Measurements from ENCODE around the gene MAP3K7. TPM values are rescaled to one million over a fixed set of nuclear protein-coding genes. Genes with fewer than 3 reads are reported as not detected.

The MAP3K7 gene
- total RNA-seq, 1 donor from 2014 or later, result 27.2 TPM

DNA sequence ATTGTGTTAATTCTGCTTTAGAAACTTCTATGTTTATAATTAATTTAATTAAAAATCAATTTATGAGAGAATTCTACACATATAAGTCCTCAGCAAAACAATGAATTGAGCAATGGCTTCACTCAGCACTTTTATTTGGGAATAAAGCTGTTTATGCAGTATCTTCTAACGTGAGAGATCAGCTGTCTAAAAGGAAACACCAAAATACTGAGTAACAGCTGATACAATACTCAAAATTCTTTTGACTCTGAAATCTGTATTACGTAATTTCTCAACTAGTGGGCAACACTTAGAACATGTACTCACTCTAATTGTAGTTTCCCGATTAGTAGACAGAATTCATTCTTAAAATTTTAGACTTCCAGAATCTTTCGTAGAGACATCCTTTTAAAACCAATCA, 49.8 kb downstream of the MAP3K7 start:
- H3K4me3 Mint-ChIP-seq, result no peak overlapping the region
- peaks cover 35% of the 10 kb centered on the region for H3K36me3 Mint-ChIP-seq (ENCODE audit: low read depth)
- H3K4me1 Mint-ChIP-seq, result peaks cover 25% of the 10 kb centered on the region
- ATAC-seq (ENCODE audit: low read depth), result no peak
- TF ChIP-seq, protein P1, sequence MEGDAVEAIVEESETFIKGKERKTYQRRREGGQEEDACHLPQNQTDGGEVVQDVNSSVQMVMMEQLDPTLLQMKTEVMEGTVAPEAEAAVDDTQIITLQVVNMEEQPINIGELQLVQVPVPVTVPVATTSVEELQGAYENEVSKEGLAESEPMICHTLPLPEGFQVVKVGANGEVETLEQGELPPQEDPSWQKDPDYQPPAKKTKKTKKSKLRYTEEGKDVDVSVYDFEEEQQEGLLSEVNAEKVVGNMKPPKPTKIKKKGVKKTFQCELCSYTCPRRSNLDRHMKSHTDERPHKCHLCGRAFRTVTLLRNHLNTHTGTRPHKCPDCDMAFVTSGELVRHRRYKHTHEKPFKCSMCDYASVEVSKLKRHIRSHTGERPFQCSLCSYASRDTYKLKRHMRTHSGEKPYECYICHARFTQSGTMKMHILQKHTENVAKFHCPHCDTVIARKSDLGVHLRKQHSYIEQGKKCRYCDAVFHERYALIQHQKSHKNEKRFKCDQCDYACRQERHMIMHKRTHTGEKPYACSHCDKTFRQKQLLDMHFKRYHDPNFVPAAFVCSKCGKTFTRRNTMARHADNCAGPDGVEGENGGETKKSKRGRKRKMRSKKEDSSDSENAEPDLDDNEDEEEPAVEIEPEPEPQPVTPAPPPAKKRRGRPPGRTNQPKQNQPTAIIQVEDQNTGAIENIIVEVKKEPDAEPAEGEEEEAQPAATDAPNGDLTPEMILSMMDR (IDR thresholded peaks at IDR 0.05), result no peak
- no peak for DNase-seq
- CTCF ChIA-PET, result no interaction called here
- H3K27me3 Mint-ChIP-seq, result no peaks in the 10 kb centered on the region
- no peaks in the 10 kb centered on the region for H3K9me3 Mint-ChIP-seq
- intact Hi-C loops (cut with micrococcal nuclease), result no loop called here
- POLR2A ChIA-PET, result no interaction called here
- H3K27ac Mint-ChIP-seq, result no peak overlapping the region

DNA sequence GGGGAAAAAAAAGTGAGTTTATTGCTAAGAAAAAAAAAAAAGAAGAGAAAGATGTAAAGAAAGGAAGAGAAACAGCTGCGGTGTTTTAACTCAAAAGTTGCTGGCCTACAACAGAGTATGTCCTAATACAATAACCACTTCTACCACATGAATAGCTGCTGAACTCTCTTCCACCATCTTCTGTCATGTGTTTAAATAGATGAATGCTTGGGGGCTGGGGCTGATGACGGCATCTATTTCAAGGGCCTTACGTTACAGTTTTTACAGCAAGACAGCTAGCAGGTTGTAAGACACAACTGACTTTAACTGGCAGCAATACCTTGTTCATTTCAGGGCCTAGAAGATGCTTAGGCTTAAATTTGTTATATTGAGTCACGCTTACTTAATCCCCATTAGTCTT, 50.4 kb downstream of the MAP3K7 start:
- ChIA-PET CTCF (no interaction called here), POLR2A (no interaction called here)
- H3K4me3 Mint-ChIP-seq, result no peak overlapping the region
- no peaks in the 10 kb centered on the region for H3K9me3 Mint-ChIP-seq
- ATAC-seq (ENCODE audit: low read depth), result no peak
- H3K36me3 Mint-ChIP-seq (ENCODE audit: low read depth), result peaks cover 36% of the 10 kb centered on the region
- peaks cover 25% of the 10 kb centered on the region for H3K4me1 Mint-ChIP-seq
- H3K27me3 Mint-ChIP-seq, result no peaks in the 10 kb centered on the region
- H3K27ac Mint-ChIP-seq, result no peak overlapping the region
- intact Hi-C loops (cut with micrococcal nuclease), result no loop called here
- TF ChIP-seq, protein P1 (IDR thresholded peaks at IDR 0.05), result no peak
- no peak for DNase-seq

DNA sequence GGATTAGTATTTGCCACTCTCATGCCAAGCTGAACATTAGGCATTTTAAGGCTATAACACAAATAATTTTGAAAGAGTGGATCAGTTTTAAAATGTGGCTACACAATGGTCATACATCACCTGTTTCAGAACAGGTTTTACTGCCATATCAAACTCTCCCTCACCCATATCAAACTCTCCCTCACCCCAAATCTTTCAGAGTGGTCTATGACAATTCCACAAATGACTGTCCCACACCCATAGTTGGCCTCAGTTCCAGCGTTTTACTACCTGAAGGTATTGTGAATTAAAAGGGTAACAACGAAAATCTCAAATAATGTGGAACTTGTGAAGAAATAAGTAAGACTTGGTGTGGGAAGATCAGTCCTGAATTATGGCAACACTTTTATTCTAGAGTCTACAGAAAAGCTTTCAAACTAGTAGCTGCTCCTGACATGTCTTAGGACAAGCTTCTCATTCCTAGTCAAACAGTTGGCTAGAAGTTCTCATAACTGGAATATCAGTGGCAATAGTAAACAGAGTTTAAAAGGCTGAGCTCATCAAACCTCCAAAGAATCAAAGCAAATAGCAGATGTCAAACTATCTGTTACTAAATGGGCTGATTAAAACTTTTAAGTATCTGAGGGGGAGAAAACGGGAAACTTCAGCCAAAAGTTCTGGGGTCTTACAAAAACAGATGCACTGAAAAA, 52.4 kb downstream of the MAP3K7 start:
- no peaks in the 10 kb centered on the region for H3K9me3 Mint-ChIP-seq
- no peak overlapping the region for H3K27ac Mint-ChIP-seq
- TF ChIP-seq, protein P1 (IDR thresholded peaks at IDR 0.05), result no peak
- no peak overlapping the region for H3K4me3 Mint-ChIP-seq
- ChIA-PET CTCF (no interaction called here), POLR2A (no interaction called here)
- DNase-seq, result no peak
- H3K4me1 Mint-ChIP-seq, result peaks cover 24% of the 10 kb centered on the region
- intact Hi-C loops (cut with micrococcal nuclease), result no loop called here
- H3K27me3 Mint-ChIP-seq, result no peaks in the 10 kb centered on the region
- ATAC-seq (ENCODE audit: low read depth), result no peak
- peaks cover 40% of the 10 kb centered on the region for H3K36me3 Mint-ChIP-seq (ENCODE audit: low read depth)

DNA sequence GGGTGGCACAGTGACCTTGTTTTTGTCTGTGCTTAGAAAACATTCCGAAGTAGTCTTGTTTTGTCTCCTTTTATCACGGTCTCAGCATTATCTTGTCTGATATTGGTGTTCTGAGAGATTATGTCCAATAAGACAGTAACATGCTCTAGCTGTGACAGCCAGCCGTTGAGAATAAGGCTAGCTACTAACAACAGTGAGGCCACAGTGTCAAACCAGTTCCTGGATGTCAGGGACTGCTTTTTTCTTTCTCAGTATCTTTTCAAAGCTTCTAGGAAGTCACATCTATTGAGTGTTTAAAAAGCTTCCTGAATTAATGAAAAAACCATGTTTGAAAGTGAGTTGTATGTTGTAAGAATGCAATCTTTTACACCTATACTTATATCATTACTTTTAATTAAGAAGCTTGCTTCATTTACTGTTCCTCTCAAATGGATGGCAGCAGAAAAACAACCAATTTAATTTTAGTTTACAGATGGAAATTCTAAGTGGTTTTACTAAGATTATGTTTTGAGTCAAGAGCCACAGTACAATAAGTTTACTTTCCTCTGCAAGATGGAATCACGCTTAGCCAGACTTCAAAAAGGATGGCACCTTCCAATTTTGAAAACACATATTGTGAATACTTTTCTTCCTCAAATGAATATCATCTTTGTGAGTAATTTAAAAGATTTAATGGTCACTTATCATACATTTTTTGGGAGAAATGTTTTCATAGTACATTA, 53.1 kb downstream of the MAP3K7 start:
- Mint-ChIP-seq H3K4me3 (no peak overlapping the region), H3K27ac (no peak overlapping the region), H3K36me3 (ENCODE audit: low read depth) (peaks cover 46% of the 10 kb centered on the region), H3K4me1 (peaks cover 18% of the 10 kb centered on the region), H3K9me3 (no peaks in the 10 kb centered on the region), H3K27me3 (no peaks in the 10 kb centered on the region)
- no peak for DNase-seq
- TF ChIP-seq, protein P1 (IDR thresholded peaks at IDR 0.05), result no peak
- CTCF ChIA-PET, result no interaction called here
- ATAC-seq (ENCODE audit: low read depth), result no peak
- POLR2A ChIA-PET, result no interaction called here
- intact Hi-C loops (cut with micrococcal nuclease), result no loop called here

DNA sequence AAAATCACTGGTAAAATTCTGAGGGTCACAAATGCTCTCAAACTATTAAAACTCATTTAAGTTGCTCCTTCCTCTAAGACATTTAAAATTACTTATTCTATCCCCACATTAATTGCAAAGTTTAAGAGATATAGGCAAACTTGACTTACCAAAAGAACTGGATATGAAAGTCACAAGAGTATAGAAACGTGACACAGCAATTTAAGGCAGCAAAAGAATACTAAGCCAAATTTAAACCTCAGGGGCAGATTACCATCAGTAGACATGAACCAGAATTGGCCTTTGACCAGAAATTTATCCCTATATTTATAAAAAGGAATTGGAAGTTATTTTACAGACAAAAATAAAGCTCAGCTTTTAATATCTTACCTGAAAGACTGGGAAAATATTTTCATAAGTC, 56.0 kb downstream of the MAP3K7 start:
- intact Hi-C loops (cut with micrococcal nuclease), result no loop called here
- no peak overlapping the region for H3K27ac Mint-ChIP-seq
- ChIA-PET POLR2A (no interaction called here), CTCF (no interaction called here)
- peaks cover 48% of the 10 kb centered on the region for H3K36me3 Mint-ChIP-seq (ENCODE audit: low read depth)
- H3K4me1 Mint-ChIP-seq, result no peaks in the 10 kb centered on the region
- no peak for ATAC-seq (ENCODE audit: low read depth)
- no peak overlapping the region for H3K4me3 Mint-ChIP-seq
- DNase-seq, result no peak
- no peaks in the 10 kb centered on the region for H3K9me3 Mint-ChIP-seq
- no peaks in the 10 kb centered on the region for H3K27me3 Mint-ChIP-seq
- TF ChIP-seq, protein P1 (IDR thresholded peaks at IDR 0.05), result no peak
